IMR-90 (cell line): ENCODE data around the gene STON2. TPM values are rescaled to one million over a fixed set of nuclear protein-coding genes. Genes with fewer than 3 reads are reported as not detected.

ENCODE experiments used
- ATAC-seq: fragments of 200-7000 bp; cut with Tn5 transposase; 2 replicates; pipeline ENCODE4 v1.9.1; 2020; ENCODE audit warnings: low read depth, mild to moderate bottlenecking, moderate library complexity
- BruUV-seq: library from RNA; stranded (reverse); fragments of 400-500 nt; replicated peaks from 2 replicates; lab custom pipeline; 2021; lab: Mats Ljungman, UMichigan
- CTCF ChIA-PET: fragments of 300-600 bp; formaldehyde crosslinking; extraction: SDS; loops from one replicate; lab custom pipeline; 2021; ENCODE audit warnings: antibody characterized with exemption; lab: Yijun Ruan, JAX
- POLR2A ChIA-PET: fragments of 300-600 bp; sonication (Branson Sonifier 250); formaldehyde crosslinking; loops from one replicate; lab custom pipeline; 2022; ENCODE audit warnings: antibody characterized with exemption; ENCODE audit not compliant: unreplicated experiment; lab: Charles Lee
- DNase-seq: peaks from one replicate; pipeline ENCODE4 v3.0.0; 2013
- H2AFZ ChIP-seq: replicated peaks from 2 replicates; pipeline ENCODE3; 2013; ENCODE audit warnings: low read length, mild to moderate bottlenecking; ENCODE audit not compliant: poor library complexity
- H2AK5ac ChIP-seq: 2 replicates; pipeline ENCODE4 v1.6.1; 2013; ENCODE audit warnings: low read depth, low read length, inconsistent platforms
- H2AK9ac ChIP-seq: replicated peaks from 2 replicates; pipeline ENCODE3; 2013; ENCODE audit warnings: mild to moderate bottlenecking, low read depth, low read length, moderate library complexity; ENCODE audit not compliant: poor library complexity
- H2BK120ac ChIP-seq: 2 replicates; pipeline ENCODE4 v1.6.1; 2013; ENCODE audit warnings: low read depth, low read length, inconsistent platforms
- H2BK15ac ChIP-seq: 3 replicates; pipeline ENCODE4 v1.6.1; 2013; ENCODE audit warnings: low read depth, low read length, inconsistent platforms
- H2BK20ac ChIP-seq: 2 replicates; pipeline ENCODE4 v1.6.1; 2013; ENCODE audit warnings: low read depth, mild to moderate bottlenecking, inconsistent platforms, low read length, moderate library complexity
- H2BK5ac ChIP-seq: 2 replicates; pipeline ENCODE4 v1.6.1; 2013; ENCODE audit warnings: mild to moderate bottlenecking, low read depth, low read length, inconsistent platforms; ENCODE audit not compliant: poor library complexity, severe bottlenecking
- H3K14ac ChIP-seq: replicated peaks from 2 replicates; pipeline ENCODE4 v1.6.1; 2013; ENCODE audit warnings: low read depth, low read length, inconsistent platforms
- H3K18ac ChIP-seq: 2 replicates; pipeline ENCODE4 v1.6.1; 2013; ENCODE audit warnings: low read depth, low read length, control low read depth
- H3K23ac ChIP-seq: 2 replicates; pipeline ENCODE4 v1.6.1; 2013; ENCODE audit warnings: low read depth, low read length, inconsistent platforms
- H3K27ac ChIP-seq: 2 replicates; pipeline ENCODE4 v1.5.1; 2013; ENCODE audit warnings: mild to moderate bottlenecking, control low read depth, low read length; ENCODE audit not compliant: insufficient read depth
- H3K27me3 ChIP-seq: 2 replicates; pipeline ENCODE4 v1.6.1; 2013; ENCODE audit warnings: low read length; ENCODE audit not compliant: control insufficient read depth, insufficient read depth
- H3K36me3 ChIP-seq: 2 replicates; pipeline ENCODE4 v1.6.1; 2013; ENCODE audit warnings: low read length, mixed read lengths; ENCODE audit not compliant: control insufficient read depth, insufficient read depth
- H3K4ac ChIP-seq: 2 replicates; pipeline ENCODE4 v1.6.1; 2013; ENCODE audit warnings: low read depth, low read length, inconsistent platforms
- H3K4me1 ChIP-seq: 2 replicates; pipeline ENCODE4 v1.6.1; 2013; ENCODE audit warnings: low read length, mixed read lengths; ENCODE audit not compliant: control insufficient read depth, insufficient read depth
- H3K4me2 ChIP-seq: 2 replicates; pipeline ENCODE4 v1.6.1; 2013; ENCODE audit warnings: low read depth, mild to moderate bottlenecking, control low read depth, low read length, moderate library complexity
- H3K4me3 ChIP-seq: 2 replicates; pipeline ENCODE4 v1.5.1; 2013; ENCODE audit warnings: low read depth, mild to moderate bottlenecking, control low read depth, low read length, moderate library complexity; ENCODE audit not compliant: insufficient read depth
- H3K56ac ChIP-seq: 2 replicates; pipeline ENCODE4 v1.6.1; 2013; ENCODE audit warnings: low read length, inconsistent platforms; ENCODE audit not compliant: insufficient read depth; ENCODE audit errors: extremely low read depth
- H3K79me1 ChIP-seq, 2 experiments: 2 replicates each; pipeline ENCODE4 v1.6.1; 2013; ENCODE audit warnings: low read length in 2 of 2, inconsistent platforms in 1 of 2, low read depth in 1 of 2
- H3K9ac ChIP-seq: 2 replicates; pipeline ENCODE4 v1.6.1; 2013; ENCODE audit warnings: low read depth, low read length, control low read depth
- H3K9me1 ChIP-seq: 2 replicates; pipeline ENCODE4 v1.6.1; 2013; ENCODE audit warnings: low read length, inconsistent platforms; ENCODE audit not compliant: insufficient read depth
- H3K9me3 ChIP-seq: 2 replicates; pipeline ENCODE4 v1.6.1; 2013; ENCODE audit warnings: low read length; ENCODE audit not compliant: control insufficient read depth, insufficient read depth
- H4K20me1 ChIP-seq: 2 replicates; pipeline ENCODE4 v1.6.1; 2013; ENCODE audit warnings: low read length, inconsistent platforms; ENCODE audit not compliant: insufficient read depth
- H4K5ac ChIP-seq: 2 replicates; pipeline ENCODE4 v1.6.1; 2013; ENCODE audit warnings: mild to moderate bottlenecking, low read depth, low read length, control low read depth
- H4K8ac ChIP-seq, 2 experiments: 2 replicates each; pipeline ENCODE4 v1.6.1; 2013; ENCODE audit warnings: low read depth in 2 of 2, low read length in 2 of 2, control low read depth in 1 of 2, inconsistent platforms in 1 of 2
- H4K91ac ChIP-seq: 2 replicates; pipeline ENCODE4 v1.6.1; 2013; ENCODE audit warnings: low read depth, low read length, inconsistent platforms; ENCODE audit not compliant: insufficient read depth
- BHLHE40 ChIP-seq: fragments of 150-350 bp; IDR thresholded peaks from 2 replicates; pipeline ENCODE4 v1.6.1; 2016; ENCODE audit warnings: mild to moderate bottlenecking, low read depth, low read length
- MXI1 ChIP-seq: IDR thresholded peaks from 2 replicates; pipeline ENCODE4 v1.6.1; 2012; ENCODE audit warnings: low read depth, mild to moderate bottlenecking, low read length, moderate library complexity, borderline replicate concordance
- NFE2L2 ChIP-seq: fragments of 150-350 bp; IDR thresholded peaks from 2 replicates; pipeline ENCODE4 v1.6.1; 2016; ENCODE audit warnings: low read depth, mild to moderate bottlenecking, low read length
- POLR2A ChIP-seq: IDR thresholded peaks from 2 replicates; pipeline ENCODE4 v1.6.1; 2012; ENCODE audit warnings: mild to moderate bottlenecking, low read depth, low read length
- RAD21 ChIP-seq: IDR thresholded peaks from 2 replicates; pipeline ENCODE4 v1.6.1; 2012; ENCODE audit warnings: low read length, improper control_type of control experiment
- RFX5 ChIP-seq: IDR thresholded peaks from 2 replicates; pipeline ENCODE4 v1.8.0; 2012; ENCODE audit warnings: low read depth, mild to moderate bottlenecking, low read length, moderate library complexity
- WGBS, 2 experiments: methylation state at CpG; one replicate each; pipeline versions ENCODE4 v1.1.5 to v1.1.7; 2013; ENCODE audit warnings: missing lambda C conversion rate in 2 of 2; ENCODE audit not compliant: insufficient read length in 1 of 2; ENCODE audit errors: extremely low coverage in 2 of 2; 5-methylcytosine and 5-hydroxymethylcytosine counted together
- dilution Hi-C: fragments of 300-500 bp; cut with HindIII; formaldehyde crosslinking; loops from one replicate; pipeline ENCODE4 v1.14.3; 2018; ENCODE audit warnings: low sequenced_read_pairs; ENCODE audit not compliant: unreplicated experiment
- in situ Hi-C: fragments of 300-500 bp; cut with MboI; formaldehyde crosslinking; loops from 3 replicates; pipeline ENCODE4 v1.14.3; 2019; ENCODE audit warnings: low sequenced_read_pairs, inconsistent platforms, mixed read lengths
- intact Hi-C: fragments of 100-400 bp; cut with micrococcal nuclease; formaldehyde crosslinking; loops from 2 replicates; pipeline ENCODE4 v1.10.0; 2022
- polyA plus RNA-seq, 3 experiments: library from polyadenylated mRNA; depleted of rRNA; stranded (reverse); fragments of >200 nt; gene quantifications; 2 replicates each; pipeline ENCODE4 v1.2.3, GENCODE V29; 2012; ENCODE audit warnings: low replicate concordance in 1 of 3
- total RNA-seq: library from RNA; depleted of rRNA; stranded (reverse); fragments of >200 nt; gene quantifications from 2 replicates; pipeline ENCODE4 v1.2.3, GENCODE V29; 2012
- TF ChIP-seq, protein P1 (sequence below): fragments of 150-350 bp; IDR thresholded peaks from 2 replicates; pipeline ENCODE4 v1.6.1; 2016; ENCODE audit warnings: low read depth, mild to moderate bottlenecking, low read length, moderate library complexity, borderline replicate concordance

Gene STON2
- total and polyA plus RNA-seq, 2 of the 4 experiments (the other 2 are of a cell fraction): not detected

DNA sequence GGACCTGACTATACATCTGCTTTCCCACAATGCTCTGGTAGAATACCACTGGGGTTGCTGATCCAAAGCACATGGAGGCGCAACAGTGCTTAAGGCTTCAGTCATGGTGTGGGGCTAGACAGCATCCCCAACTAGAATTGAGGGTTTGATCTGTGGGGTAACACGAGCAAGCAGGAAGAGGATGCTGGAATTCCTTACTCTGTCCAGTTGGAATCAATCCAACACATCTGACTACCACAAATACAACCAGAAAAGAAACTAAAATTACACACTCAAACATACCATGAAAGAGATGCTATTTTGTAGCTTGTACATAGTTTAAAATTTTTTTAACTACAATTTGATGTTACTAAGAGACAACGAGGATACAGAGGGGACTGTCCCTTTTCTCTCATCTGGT is 138.9 kb downstream of the STON2 start:
- dilution Hi-C loops: no loop called here
- in situ Hi-C loops: no loop called here
- intact Hi-C loops: no loop called here
- H4K91ac ChIP-seq: no peak overlapping the region
- no peak overlapping the region for H3K14ac ChIP-seq
- CTCF ChIA-PET: interaction anchor here (0.6 to 0.7 kb wide), 2 partner anchors 8 to 9 kb away, joined by 3 read pairs; no protein-coding TSS in a partner anchor
- no CpG with 5 or more reads among the region's 3 CpGs for WGBS, 2 experiments
- H3K4me1 ChIP-seq: no peaks in the 10 kb centered on the region
- BruUV-seq: no TSS peak
- H3K23ac ChIP-seq: no peak overlapping the region
- H3K4me3 ChIP-seq: no peak overlapping the region
- H4K8ac ChIP-seq: no peak overlapping the region
- H3K18ac ChIP-seq: no peak overlapping the region
- H3K9me3 ChIP-seq: no peaks in the 10 kb centered on the region
- no peak overlapping the region for H3K4me2 ChIP-seq
- no peak overlapping the region for H3K9ac ChIP-seq
- DNase-seq: no peak
- no peak overlapping the region for H2AK5ac ChIP-seq
- H3K36me3 ChIP-seq: no peaks in the 10 kb centered on the region
- no peak overlapping the region for H4K5ac ChIP-seq
- H3K9me1 ChIP-seq: no peaks in the 10 kb centered on the region
- POLR2A ChIA-PET: no interaction called here
- no peak overlapping the region for H2BK20ac ChIP-seq
- no peaks in the 10 kb centered on the region for H3K79me1 ChIP-seq
- no peak overlapping the region for H2BK120ac ChIP-seq
- H3K4ac ChIP-seq: no peak overlapping the region
- H3K56ac ChIP-seq: no peak overlapping the region
- no peak overlapping the region for H2AFZ ChIP-seq
- no peaks in the 10 kb centered on the region for H4K20me1 ChIP-seq
- H2AK9ac ChIP-seq: no peak overlapping the region
- no peak overlapping the region for H2BK5ac ChIP-seq
- TF ChIP-seq NFE2L2 (no peak), BHLHE40 (no peak), MXI1 (no peak), POLR2A (no peak), RFX5 (no peak), RAD21 (no peak)
- TF ChIP-seq, protein P1, sequence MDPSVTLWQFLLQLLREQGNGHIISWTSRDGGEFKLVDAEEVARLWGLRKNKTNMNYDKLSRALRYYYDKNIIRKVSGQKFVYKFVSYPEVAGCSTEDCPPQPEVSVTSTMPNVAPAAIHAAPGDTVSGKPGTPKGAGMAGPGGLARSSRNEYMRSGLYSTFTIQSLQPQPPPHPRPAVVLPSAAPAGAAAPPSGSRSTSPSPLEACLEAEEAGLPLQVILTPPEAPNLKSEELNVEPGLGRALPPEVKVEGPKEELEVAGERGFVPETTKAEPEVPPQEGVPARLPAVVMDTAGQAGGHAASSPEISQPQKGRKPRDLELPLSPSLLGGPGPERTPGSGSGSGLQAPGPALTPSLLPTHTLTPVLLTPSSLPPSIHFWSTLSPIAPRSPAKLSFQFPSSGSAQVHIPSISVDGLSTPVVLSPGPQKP: no peak
- no peak overlapping the region for H2BK15ac ChIP-seq
- H3K27me3 ChIP-seq: no peaks in the 10 kb centered on the region
- no peak overlapping the region for H3K27ac ChIP-seq
- ATAC-seq: no peak
